Amniotic stem cell (primary cell): ENCODE data around the gene ANK3.
"Not testable (repeated sequence)": the region's sequence is repeated elsewhere in the genome, so short reads cannot be mapped to it uniquely, and the experiment has no call there.

ENCODE experiments used
- DNase-seq: peaks from one replicate; lab custom pipeline; 2025; lab: John Stamatoyannopoulos, UW

Gene ANK3

GRCh38 chr10:60304829-60305379 lies 84.8 kb downstream of the ANK3 start:
- DNase-seq: no peak

- DNase-seq: no peak
Observed at GRCh38 chr10:60303778-60304177, 85.9 kb downstream of the ANK3 start.

DNA sequence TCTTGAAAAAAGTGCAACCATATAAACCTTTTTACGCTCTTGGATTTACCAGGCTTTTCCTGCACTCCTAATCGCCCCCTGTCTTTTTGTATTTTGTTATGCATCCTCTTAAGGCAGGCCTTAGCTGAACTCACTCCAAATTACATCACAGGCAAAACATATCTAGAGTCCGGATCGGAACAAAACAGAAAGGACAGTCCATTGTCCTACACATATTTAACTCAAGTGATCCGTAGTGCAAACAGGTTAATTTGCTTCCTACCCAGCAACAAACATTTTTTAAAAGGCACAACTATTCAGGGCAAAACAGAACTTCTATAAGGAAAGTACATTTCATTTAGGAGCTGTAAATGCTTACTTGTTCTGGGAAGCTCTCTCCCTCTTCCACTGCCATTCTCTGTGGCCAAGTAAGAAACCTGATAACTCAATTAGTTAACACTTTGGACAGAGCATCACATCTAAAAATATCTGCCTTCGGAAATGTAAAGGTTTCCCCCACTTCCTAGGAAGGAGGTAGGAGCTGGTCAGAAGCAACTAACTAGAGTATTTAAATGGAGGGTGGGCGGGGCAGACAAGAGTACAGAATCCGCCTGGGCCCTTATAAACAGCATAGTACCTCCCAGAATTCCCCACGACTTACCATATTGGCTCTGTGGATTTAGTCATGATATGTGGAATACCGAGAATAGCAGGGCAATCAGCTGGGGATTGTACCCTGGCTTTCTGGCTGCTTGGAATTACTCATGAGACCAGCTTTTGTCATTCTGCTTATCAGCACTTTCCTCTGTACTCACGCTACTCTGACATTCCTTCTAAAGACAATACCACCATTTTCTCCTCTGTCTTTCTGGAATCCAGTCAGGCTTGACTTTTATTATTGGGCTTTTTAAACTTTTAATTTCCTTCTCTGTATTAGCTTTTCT lies 89.5 kb downstream of the ANK3 start:
- DNase-seq: no peak

DNA sequence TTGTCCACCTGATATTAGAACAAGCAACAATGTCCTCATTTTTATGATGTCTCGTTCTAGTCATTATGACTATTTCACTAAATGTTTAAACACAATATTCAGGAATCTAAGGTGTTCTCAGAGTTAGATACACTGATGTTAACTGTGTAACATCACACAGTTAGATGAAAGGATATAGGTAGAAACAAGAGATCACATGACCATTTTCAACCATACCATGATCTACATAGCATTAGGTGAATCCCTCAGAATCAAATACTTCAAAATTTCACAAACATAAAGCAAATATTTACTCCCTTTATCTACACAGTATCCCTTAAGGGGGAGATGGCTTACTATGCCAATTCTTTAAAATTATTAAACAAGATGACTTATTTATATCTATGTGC lies 90.3 kb downstream of the ANK3 start:
- DNase-seq: no peak

DNA sequence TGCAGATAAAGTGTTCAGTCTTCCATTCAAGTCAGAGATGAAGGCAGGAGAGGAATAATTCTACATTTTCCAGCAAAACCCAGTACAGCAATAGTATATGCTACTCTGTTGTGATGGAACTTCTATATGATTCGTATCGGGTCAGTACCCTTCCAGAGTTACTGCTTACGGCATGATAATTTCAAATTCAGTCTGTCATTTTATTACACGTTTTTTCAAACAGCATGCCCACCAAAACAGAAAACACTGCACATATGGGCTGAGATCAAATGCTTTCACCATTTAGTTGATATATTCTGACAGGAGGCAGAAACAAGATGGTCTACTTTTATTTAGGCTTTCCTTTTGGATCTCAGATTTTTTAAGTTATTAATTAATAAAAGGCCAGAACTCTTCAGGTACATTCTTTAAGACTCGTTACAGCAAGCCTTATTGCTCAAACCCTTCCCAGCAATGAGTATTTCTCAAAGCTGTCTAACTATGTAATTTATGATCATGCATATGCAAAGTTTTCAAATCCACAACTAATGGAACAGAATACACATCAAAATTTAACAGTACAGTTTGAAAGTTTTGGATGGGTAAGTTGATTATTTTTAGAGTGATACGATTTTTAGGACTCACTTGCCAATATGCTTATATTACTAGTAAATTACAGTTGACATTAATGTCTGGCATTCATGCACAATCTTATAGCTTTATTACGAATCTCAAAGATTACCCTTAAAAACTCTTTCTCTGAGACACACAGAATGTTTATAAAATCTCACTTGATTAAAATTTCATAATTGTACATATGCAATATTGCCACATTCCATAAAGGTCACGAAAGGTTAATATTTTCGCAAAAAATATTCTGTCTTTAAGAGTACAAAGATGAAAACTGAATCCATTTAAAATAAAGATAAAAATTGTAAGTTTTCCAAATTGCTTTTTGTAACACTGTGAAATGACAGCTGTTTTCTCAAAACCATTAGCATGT lies 91.0 kb downstream of the ANK3 start:
- DNase-seq: no peak

- DNase-seq: no peak
Observed at GRCh38 chr10:60296073-60296472, 93.6 kb downstream of the ANK3 start.

DNA sequence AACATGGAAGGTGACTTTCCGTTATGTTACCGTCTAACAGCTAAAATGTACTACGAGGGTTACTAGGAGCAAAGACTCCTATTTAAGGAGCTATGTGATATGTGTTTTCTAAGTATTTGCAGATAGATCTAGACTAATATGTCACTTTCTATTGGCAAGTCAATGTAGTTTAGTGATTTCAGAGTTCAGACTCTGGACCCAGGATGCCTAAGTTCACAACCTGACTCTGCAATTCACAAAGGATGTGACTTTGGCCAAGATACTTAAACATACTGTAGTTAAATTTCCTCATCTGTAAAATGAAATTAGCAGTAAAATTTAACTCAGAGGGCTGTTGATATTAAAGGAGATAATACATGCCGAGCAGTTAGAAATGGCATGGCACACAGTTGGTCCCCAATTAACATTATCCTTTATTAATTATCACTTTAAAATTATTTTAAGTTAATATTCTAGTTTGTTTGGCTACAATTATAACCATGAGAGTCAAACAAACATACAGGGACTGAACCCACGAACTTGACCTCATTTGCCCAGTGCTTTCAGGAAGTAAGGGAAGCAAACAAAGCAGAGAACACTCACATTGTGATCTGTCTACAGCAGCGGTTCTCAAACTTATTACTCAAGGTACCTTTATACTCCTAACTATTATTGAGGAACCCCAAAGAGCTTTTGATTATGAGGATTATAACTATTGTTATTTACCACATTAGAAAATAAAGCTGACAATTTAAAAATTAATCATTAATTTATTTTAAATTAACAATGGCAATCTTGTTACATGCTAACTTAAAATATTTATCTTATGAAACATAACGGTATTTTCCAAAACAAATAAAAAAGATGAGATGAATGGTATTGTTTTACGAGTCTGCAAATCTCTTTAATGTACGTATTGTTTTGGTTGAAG lies 94.4 kb downstream of the ANK3 start:
- no peak for DNase-seq

DNA sequence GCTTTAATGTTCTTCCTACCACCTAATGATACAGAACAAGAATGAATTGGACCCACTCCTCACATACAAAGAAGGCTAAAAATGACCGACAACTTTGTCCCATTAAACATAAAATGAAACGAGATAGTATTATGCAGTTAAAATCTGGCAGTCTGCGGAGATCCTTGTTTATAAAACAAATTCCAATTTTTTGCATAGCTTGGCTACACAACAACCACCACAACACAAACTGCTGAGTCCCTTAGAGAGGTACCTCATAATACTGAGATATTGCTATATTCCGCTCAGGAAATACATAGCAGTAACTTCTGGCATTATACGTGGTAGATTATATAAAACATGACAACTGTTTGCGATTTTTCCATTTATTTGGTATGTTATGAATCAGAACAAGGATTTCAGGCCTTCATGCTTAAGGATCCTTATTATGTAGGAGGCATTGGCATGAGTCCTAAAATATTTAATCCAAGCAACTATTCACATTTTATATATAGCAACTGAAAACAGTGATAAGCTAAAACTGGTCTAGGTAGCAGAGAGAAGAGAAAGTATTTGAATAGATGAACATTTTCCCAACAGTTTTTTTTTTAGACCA lies 96.0 kb downstream of the ANK3 start:
- peak; percentile 42 for DNase-seq

- DNase-seq: no peak
Observed at GRCh38 chr10:60292998-60293397, 96.7 kb downstream of the ANK3 start.

DNA sequence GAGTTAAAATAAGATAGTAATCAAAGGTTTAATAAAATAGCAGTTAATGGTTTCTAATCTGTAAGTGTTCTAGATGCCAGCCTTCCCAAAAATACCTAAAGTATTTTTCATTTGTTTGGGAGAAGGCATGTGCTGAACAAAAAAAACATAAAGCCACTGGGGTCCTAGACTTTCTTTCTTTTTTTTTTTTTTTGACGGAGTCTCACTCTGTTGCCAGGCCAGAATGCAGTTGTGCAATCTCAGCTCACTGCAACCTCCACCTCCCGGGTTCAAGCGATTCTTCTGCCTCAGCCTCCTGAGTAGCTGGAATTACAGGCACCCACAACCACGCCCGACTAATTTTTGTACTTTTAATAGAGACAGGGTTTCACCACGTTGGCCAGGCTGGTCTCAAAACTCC lies 97.1 kb downstream of the ANK3 start:
- DNase-seq: not testable (repeated sequence)

- DNase-seq: no peak
Observed at GRCh38 chr10:60291344-60291930, 98.2 kb downstream of the ANK3 start.

DNA sequence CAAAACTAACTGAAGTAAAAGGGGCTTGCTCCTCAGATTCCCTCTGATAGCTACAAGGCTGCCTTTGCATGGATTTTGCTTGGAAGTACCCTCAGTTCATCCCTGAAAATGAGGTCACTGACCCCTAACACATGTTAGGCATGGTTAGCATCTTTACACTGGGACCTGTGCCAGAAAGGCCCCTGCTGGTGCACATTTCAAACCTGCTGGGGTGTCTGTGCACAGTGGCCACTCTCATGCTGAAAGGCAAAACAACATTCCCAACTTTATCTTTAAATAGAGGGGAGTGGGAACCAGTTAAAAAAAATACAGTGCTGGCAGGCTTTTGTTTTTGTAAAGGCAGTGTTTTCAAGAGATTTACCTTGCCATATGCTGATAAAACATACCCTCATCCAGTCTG lies 99.1 kb downstream of the ANK3 start:
- DNase-seq: no peak

DNA sequence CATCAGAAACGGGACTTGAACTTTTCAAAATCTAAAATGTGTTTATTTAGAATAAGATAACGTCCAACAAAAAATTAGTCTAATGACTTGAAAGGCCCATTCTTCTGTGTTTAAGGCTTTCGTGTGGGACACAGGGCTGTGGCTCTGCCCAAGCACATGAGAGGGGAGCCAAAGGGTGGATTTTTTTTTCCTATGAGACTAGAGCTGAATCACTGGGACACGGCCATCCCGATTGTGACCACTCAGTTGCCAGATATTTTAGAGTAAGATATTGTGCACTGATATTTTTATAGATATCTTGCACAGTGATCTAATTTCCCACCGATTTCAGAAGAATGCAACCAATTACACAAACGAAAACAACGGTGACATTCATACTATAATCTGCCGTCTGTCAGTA lies 99.9 kb downstream of the ANK3 start:
- no peak for DNase-seq

DNA sequence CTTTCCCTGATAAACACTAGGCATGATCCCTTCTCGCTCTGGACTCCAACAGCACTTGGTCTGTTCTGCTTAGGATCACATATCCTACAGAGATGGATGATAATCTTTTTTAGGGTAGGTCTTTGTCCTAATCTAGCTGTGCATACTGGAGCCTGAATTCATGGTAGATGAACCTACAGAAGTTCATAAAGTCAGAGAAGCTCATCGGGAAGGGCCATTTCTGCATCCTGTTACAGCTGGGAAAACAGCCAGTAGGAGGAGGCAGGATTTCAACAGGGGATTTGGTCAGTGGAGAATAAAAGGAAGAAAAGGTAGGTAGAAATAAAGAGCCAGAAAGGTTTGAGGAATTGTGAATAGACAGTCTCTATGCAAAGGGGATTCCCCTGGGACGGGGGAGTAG lies 101.4 kb downstream of the ANK3 start:
- DNase-seq: no peak

GRCh38 chr10:60286559-60286958 lies 103.1 kb downstream of the ANK3 start:
- DNase-seq: no peak

DNA sequence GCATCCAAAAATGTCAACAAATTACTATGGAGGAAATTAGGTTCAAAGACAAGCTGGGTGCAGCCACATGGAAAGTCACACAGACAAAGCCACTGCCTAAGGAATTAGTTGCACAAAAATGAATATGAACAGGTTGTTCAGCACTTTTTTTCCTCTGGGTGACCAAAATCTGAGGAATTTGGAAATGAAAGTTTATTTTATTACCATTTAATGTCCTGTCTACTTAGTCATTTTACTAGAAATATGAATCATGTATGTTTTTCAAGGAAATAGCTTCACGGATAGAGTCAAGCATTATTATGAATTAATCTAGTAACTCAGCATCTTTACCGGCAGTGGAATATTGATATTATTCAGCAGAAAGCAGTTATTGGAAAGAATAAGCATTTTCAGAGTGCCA lies 106.3 kb downstream of the ANK3 start:
- DNase-seq: no peak

DNA sequence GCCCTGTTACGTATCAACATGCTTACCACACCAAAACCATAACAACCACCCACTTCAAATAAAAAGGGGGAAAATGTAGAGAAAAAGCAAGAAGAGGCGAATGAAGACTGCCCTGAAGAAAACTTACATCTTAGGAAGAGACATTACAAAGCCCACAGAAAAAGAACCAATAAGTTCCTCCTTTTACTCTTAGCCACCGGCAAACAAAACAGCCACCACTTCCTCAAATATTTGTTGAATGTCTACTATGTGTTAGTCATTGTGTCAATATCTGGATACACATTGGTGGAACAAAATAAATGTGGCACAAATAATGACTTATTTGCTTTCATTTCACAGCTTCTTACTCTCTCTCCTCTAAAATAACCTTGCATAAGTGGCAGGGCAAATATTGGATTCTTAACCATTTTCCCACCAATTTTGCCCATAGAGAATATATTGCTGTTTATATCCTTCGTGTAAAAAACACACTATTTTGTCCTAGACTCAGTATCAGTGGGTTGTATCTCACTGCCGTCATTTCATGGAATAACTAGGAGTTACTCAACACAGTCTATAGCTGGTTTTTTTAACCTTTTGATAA lies 106.8 kb downstream of the ANK3 start:
- no peak for DNase-seq

GRCh38 chr10:60281792-60282353 lies 107.8 kb downstream of the ANK3 start:
- no peak for DNase-seq

DNA sequence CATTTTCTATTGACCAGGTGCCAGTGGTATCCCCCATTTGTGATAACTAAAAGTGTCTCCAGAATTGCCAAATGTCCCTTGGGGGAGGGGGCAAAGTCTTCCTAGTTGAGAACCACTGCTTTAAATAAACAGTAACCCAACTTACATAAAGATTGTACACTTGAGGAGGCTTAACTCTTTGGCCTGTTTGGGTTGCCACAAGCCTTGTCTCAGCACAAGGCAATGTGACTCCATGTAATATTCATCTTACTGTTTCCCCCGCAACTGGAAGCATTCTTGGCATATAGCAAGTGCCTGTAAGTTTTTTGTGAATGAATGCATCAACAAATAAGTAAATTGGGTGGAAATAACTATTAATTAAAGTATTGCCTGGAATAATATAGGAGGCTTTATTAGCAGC lies 108.3 kb downstream of the ANK3 start:
- no peak for DNase-seq

DNA sequence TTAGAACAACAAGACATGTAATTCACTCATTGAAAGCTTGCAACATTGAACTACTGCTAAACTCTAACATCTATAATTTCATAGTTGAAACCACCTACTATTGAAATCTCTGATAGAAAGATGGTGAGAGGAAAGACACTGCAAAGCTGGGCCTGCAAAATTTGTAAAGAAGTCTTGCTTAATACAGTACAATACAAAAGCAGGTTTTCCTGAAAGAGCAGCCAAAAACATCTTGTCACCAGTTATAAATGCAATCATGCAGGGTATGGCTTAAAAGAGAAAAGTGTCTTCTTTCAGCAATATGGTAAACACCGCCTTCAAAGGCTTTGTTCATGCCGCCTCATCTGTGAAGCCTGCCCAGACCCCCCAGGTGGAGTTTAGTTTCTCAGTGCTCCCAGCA lies 109.2 kb downstream of the ANK3 start:
- no peak for DNase-seq
